NCI-H1930 (cell line): ENCODE results near the gene DEDD.

ENCODE experiments used
- DNase-seq, 2 experiments: peaks; one replicate each; lab custom pipeline; 2025; lab: John Stamatoyannopoulos, UW

The DEDD gene

GRCh38 chr1:161132410-161133219 is at the start of gene DEDD:
TSS of gene DEDD (minus strand) at chr1:161132667. CDS start at chr1:161124462, 8,205 bp downstream.
- DNase-seq: peak; percentile 94 to 95

- no peak for DNase-seq
These were observed 49.7 kb upstream of the DEDD start for GRCh38 chr1:161182214-161182613.

- DNase-seq: no peak
These were observed 48.2 kb upstream of the DEDD start for GRCh38 chr1:161180639-161181038.

GRCh38 chr1:161179698-161180097 is 47.2 kb upstream of the DEDD start:
- no peak for DNase-seq

- DNase-seq: no peak
These were observed 45.4 kb upstream of the DEDD start for GRCh38 chr1:161177936-161178244.

GRCh38 chr1:161177112-161177935 is 44.9 kb upstream of the DEDD start, which contains the start of gene B4GALT3:
TSS of gene B4GALT3 (minus strand) at chr1:161177507. CDS start at chr1:161176060, 1,447 bp downstream.
- peak; percentile 75 to 80 for DNase-seq

- DNase-seq: no peak
These were observed 44.1 kb upstream of the DEDD start for GRCh38 chr1:161176468-161177111.

- DNase-seq: no peak
These were observed 43.4 kb upstream of the DEDD start for GRCh38 chr1:161175771-161176453.

GRCh38 chr1:161174911-161175310 is 42.4 kb upstream of the DEDD start:
- no peak for DNase-seq

- no peak for DNase-seq
These were observed 41.2 kb upstream of the DEDD start for GRCh38 chr1:161173711-161174110.

GRCh38 chr1:161172776-161173376 is 40.4 kb upstream of the DEDD start:
- DNase-seq: no peak

- DNase-seq: no peak
These were observed 39.9 kb upstream of the DEDD start for GRCh38 chr1:161172349-161172748.

GRCh38 chr1:161171696-161172095 is 39.2 kb upstream of the DEDD start:
- DNase-seq: no peak

- DNase-seq: no peak
These were observed 38.7 kb upstream of the DEDD start for GRCh38 chr1:161171191-161171590.

GRCh38 chr1:161168906-161169305 is 36.4 kb upstream of the DEDD start:
- DNase-seq: no peak

GRCh38 chr1:161166669-161167548 is 34.4 kb upstream of the DEDD start:
- DNase-seq: no peak

- DNase-seq: peak; percentile 94 to 96
These were observed 33.5 kb upstream of the DEDD start, which contains the start of gene PPOX for GRCh38 chr1:161165742-161166668. TSS of gene PPOX (plus strand) at chr1:161166426. CDS start at chr1:161166848, 422 bp downstream.

GRCh38 chr1:161164901-161165610 is 32.6 kb upstream of the DEDD start:
- DNase-seq: no peak

GRCh38 chr1:161163793-161164192 is 31.3 kb upstream of the DEDD start:
- no peak for DNase-seq
